PC-3 (cell line): ENCODE data around the gene C2CD3.

Source experiments
- EZH2 ChIP-seq: fragments of 300-600 bp; sonication (generic); IDR thresholded peaks from one replicate; pipeline ENCODE4 v1.6.1; 2017; ENCODE audit warnings: antibody characterized with exemption, mild to moderate bottlenecking, low read length; ENCODE audit not compliant: unreplicated experiment
- TF ChIP-seq, protein P1 (sequence below): fragments of 300-600 bp; sonication (generic); conservative IDR thresholded peaks from 2 replicates; pipeline ENCODE4 v1.5.1; 2017; ENCODE audit warnings: antibody characterized with exemption, low read depth, mild to moderate bottlenecking, low read length

DNA sequence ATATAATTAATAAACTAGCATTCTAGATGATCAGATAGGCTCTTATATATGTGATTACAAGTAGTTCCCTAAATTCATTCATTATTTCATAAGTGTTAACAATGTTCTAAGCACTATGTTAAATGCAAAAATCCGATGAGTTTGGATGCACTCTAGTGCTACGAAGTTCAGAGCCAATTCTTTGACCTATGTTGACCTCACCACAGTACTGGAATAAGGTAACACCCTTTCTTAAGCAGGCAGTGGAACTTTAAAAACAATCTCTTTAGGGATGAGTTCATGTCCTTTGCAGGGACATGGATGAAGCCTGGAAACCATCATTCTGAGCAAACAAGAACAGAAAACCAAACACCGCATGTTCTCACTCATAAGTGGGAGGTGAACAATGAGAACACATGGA is 93.6 kb downstream of the C2CD3 start:
- TF ChIP-seq, protein P1, sequence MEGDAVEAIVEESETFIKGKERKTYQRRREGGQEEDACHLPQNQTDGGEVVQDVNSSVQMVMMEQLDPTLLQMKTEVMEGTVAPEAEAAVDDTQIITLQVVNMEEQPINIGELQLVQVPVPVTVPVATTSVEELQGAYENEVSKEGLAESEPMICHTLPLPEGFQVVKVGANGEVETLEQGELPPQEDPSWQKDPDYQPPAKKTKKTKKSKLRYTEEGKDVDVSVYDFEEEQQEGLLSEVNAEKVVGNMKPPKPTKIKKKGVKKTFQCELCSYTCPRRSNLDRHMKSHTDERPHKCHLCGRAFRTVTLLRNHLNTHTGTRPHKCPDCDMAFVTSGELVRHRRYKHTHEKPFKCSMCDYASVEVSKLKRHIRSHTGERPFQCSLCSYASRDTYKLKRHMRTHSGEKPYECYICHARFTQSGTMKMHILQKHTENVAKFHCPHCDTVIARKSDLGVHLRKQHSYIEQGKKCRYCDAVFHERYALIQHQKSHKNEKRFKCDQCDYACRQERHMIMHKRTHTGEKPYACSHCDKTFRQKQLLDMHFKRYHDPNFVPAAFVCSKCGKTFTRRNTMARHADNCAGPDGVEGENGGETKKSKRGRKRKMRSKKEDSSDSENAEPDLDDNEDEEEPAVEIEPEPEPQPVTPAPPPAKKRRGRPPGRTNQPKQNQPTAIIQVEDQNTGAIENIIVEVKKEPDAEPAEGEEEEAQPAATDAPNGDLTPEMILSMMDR = no peak
- TF ChIP-seq EZH2 = no peak
